Activated CD4-positive, alpha-beta memory T cell treated with anti-CD3 and anti-CD28 coated beads for 36 hours (primary cell): ENCODE results near the gene DOCK8. TPM values are rescaled to one million over a fixed set of nuclear protein-coding genes. Genes with fewer than 3 reads are reported as not detected.

ENCODE experiments used
- CTCF ChIA-PET: fragments of 350-600 bp; sonication (Branson Sonifier 250); formaldehyde crosslinking; loops from one replicate; lab custom pipeline; 2021; ENCODE audit warnings: antibody characterized with exemption, inconsistent platforms; lab: Charles Lee
- POLR2A ChIA-PET: fragments of 350-600 bp; sonication (Branson Sonifier 250); formaldehyde crosslinking; loops from one replicate; lab custom pipeline; 2021; ENCODE audit warnings: antibody characterized with exemption; lab: Charles Lee
- DNase-seq: peaks from one replicate; pipeline ENCODE4 v3.0.0-alpha.2; 2020
- H3K27ac Mint-ChIP-seq: one replicate; pipeline ENCODE4 v1.8.0; 2021; ENCODE audit warnings: mixed read lengths
- H3K27me3 Mint-ChIP-seq: one replicate; pipeline ENCODE4 v1.8.0; 2021; ENCODE audit warnings: mixed read lengths
- H3K36me3 Mint-ChIP-seq: one replicate; pipeline ENCODE4 v1.8.0; 2021; ENCODE audit warnings: mixed read lengths
- H3K4me1 Mint-ChIP-seq: one replicate; pipeline ENCODE4 v1.8.0; 2021; ENCODE audit warnings: low read depth, mixed read lengths
- H3K4me3 Mint-ChIP-seq: one replicate; pipeline ENCODE4 v1.8.0; 2021; ENCODE audit warnings: mild to moderate bottlenecking, mixed read lengths
- H3K9me3 Mint-ChIP-seq: one replicate; pipeline ENCODE4 v1.8.0; 2021; ENCODE audit warnings: mixed read lengths
- intact Hi-C: fragments of 100-400 bp; cut with micrococcal nuclease; formaldehyde crosslinking; loops from one replicate; pipeline ENCODE4 v1.15.1; 2023
- total RNA-seq, 2 experiments: library from RNA; stranded (reverse); gene quantifications; one replicate each; pipeline ENCODE4 v1.2.3, GENCODE V29; 2021

DOCK8 gene
- total RNA-seq, 2 experiments from 2014 or later = 140 to 141 TPM

GRCh38 chr9:351916-352315 lies 137.3 kb downstream of the DOCK8 start:
- no peaks in the 10 kb centered on the region for H3K9me3 Mint-ChIP-seq
- peaks cover 33% of the 10 kb centered on the region for H3K36me3 Mint-ChIP-seq
- intact Hi-C loops = no loop called here
- ChIA-PET POLR2A (interaction anchor here (1.5 kb wide), 1 partner anchor 15 kb away, joined by 4 read pairs; no protein-coding TSS in a partner anchor), CTCF (no interaction called here)
- no peak for DNase-seq
- H3K27ac Mint-ChIP-seq = no peak overlapping the region
- no peak overlapping the region for H3K4me3 Mint-ChIP-seq
- H3K4me1 Mint-ChIP-seq = peaks cover 37% of the 10 kb centered on the region
- H3K27me3 Mint-ChIP-seq = no peaks in the 10 kb centered on the region

DNA sequence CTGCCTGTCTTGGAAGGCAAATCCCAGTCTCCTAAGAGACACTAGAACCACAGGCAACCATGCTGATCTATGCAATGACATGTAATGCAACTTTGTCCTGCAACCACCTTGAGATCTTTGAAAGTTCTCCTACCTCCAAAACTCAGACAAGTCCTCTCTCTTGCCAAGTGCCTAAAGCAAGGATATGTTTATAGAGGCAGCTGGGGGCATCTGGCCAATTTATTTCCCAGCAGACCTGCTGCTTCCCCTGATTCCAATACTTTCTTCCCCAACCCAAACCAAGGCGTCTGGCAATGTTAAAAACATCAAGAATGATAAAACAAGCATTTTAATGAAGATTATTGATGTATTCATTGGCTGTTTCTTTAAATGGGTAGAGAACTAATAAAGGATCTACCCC lies 138.4 kb downstream of the DOCK8 start:
- H3K9me3 Mint-ChIP-seq = no peaks in the 10 kb centered on the region
- H3K4me1 Mint-ChIP-seq = peaks cover 30% of the 10 kb centered on the region
- H3K36me3 Mint-ChIP-seq = peaks cover 26% of the 10 kb centered on the region
- H3K27ac Mint-ChIP-seq = no peak overlapping the region
- intact Hi-C loops = no loop called here
- CTCF ChIA-PET = no interaction called here
- POLR2A ChIA-PET = no interaction called here
- DNase-seq = no peak
- H3K4me3 Mint-ChIP-seq = no peak overlapping the region
- no peaks in the 10 kb centered on the region for H3K27me3 Mint-ChIP-seq

DNA sequence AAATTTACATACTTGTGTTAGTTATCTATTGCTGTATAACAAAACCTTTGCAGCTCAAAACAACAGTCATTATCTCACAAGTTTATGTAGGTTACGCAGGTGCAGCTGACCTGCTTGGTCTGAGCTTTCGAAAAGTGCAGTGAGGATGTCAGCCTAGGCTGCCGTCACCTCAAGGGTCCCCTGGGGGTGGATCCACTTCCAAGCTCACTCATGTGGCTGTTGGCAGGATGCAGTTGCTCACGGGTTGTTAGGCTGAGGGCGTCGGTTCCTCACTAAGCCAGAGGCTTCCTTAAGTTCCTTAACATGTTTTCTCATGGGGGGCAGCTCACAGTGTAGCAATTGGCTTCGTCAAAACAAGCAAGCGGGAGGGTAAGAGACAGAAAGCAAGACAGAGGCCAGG lies 139.8 kb downstream of the DOCK8 start:
- Mint-ChIP-seq H3K36me3 (peaks cover 22% of the 10 kb centered on the region), H3K27me3 (no peaks in the 10 kb centered on the region), H3K27ac (no peak overlapping the region), H3K4me3 (no peak overlapping the region), H3K9me3 (no peaks in the 10 kb centered on the region), H3K4me1 (peaks cover 20% of the 10 kb centered on the region)
- ChIA-PET CTCF (interaction anchor here (0.8 kb wide), 1 partner anchor 34 kb away, joined by 3 read pairs; no protein-coding TSS in a partner anchor), POLR2A (no interaction called here)
- intact Hi-C loops = no loop called here
- no peak for DNase-seq

DNA sequence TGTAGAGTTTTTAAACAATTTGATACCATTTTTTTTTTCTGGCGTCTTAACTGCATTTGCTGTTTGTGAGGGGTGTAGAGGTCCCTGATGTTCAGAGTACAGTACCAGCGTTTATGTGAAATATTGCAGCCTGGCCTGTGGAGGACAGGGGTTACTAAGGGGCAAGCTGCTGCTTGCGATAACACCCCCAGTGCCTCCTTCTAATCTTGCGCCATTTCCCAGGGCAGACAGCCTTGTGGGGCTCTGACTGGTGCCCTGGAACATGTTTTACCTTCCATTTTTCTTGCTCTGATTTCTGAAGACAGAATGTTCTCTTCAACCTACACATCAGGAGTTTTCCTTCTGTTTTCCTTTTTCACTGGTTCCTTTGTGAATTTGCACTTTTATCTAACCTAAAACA lies 142.9 kb downstream of the DOCK8 start:
- no peak overlapping the region for H3K4me3 Mint-ChIP-seq
- peaks cover 6% of the 10 kb centered on the region for H3K4me1 Mint-ChIP-seq
- CTCF ChIA-PET = interaction anchor here (0.6 kb wide), 1 partner anchor 132 kb away, joined by 3 read pairs; no protein-coding TSS in a partner anchor
- intact Hi-C loops = no loop called here
- H3K36me3 Mint-ChIP-seq = peaks cover 16% of the 10 kb centered on the region
- H3K27me3 Mint-ChIP-seq = no peaks in the 10 kb centered on the region
- no peak overlapping the region for H3K27ac Mint-ChIP-seq
- POLR2A ChIA-PET = no interaction called here
- no peaks in the 10 kb centered on the region for H3K9me3 Mint-ChIP-seq
- DNase-seq = no peak

- Mint-ChIP-seq H3K36me3 (peaks cover 14% of the 10 kb centered on the region), H3K27me3 (no peaks in the 10 kb centered on the region), H3K4me1 (no peaks in the 10 kb centered on the region), H3K27ac (no peak overlapping the region), H3K9me3 (no peaks in the 10 kb centered on the region), H3K4me3 (no peak overlapping the region)
- no peak for DNase-seq
- intact Hi-C loops = no loop called here
- POLR2A ChIA-PET = no interaction called here
- CTCF ChIA-PET = no interaction called here
Observed at GRCh38 chr9:362561-363273, 148.1 kb downstream of the DOCK8 start.

DNA sequence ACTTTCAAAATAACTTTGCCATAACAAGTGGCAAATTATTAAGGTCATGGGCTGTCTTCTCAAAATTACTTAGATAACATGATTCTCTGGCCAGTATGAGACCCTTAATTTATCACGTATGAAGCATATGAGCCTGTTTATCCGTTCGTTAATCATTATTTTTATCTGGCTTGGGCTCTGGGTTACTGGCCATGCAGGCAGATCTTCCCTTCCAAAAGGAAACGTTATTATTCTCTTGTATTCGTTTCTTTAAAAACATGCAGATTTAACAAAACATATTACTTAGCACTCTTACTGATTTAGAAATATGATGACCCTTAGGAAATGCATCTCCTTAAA lies 148.6 kb downstream of the DOCK8 start:
- H3K36me3 Mint-ChIP-seq = peaks cover 19% of the 10 kb centered on the region

GRCh38 chr9:365436-365835 lies 150.8 kb downstream of the DOCK8 start:
- intact Hi-C loops = no loop called here
- Mint-ChIP-seq H3K27me3 (no peaks in the 10 kb centered on the region), H3K9me3 (no peaks in the 10 kb centered on the region), H3K4me3 (no peak overlapping the region), H3K4me1 (no peaks in the 10 kb centered on the region), H3K27ac (no peak overlapping the region), H3K36me3 (peaks cover 32% of the 10 kb centered on the region)
- no peak for DNase-seq
- CTCF ChIA-PET = interaction anchor here (1.1 kb wide), 1 partner anchor 17 kb away, joined by 3 read pairs; no protein-coding TSS in a partner anchor
- POLR2A ChIA-PET = no interaction called here

More for the DNA sequence above, 148.6 kb downstream of the DOCK8 start:
- Mint-ChIP-seq H3K9me3 (no peaks in the 10 kb centered on the region), H3K27me3 (no peaks in the 10 kb centered on the region), H3K4me1 (no peaks in the 10 kb centered on the region), H3K27ac (no peak overlapping the region), H3K4me3 (no peak overlapping the region)
- intact Hi-C loops = no loop called here
- CTCF ChIA-PET = no interaction called here
- DNase-seq = no peak
- POLR2A ChIA-PET = no interaction called here

- CTCF ChIA-PET = interaction anchor here (0.7 to 1.1 kb wide), 2 partner anchors 18 to 52 kb away, joined by 3 read pairs; no protein-coding TSS in a partner anchor
- Mint-ChIP-seq H3K36me3 (peaks cover 34% of the 10 kb centered on the region), H3K9me3 (no peaks in the 10 kb centered on the region), H3K4me3 (no peak overlapping the region), H3K4me1 (no peaks in the 10 kb centered on the region), H3K27me3 (no peaks in the 10 kb centered on the region), H3K27ac (no peak overlapping the region)
- POLR2A ChIA-PET = no interaction called here
- intact Hi-C loops = no loop called here
- DNase-seq = no peak
Observed at GRCh38 chr9:366620-367019, 152.0 kb downstream of the DOCK8 start.

DNA sequence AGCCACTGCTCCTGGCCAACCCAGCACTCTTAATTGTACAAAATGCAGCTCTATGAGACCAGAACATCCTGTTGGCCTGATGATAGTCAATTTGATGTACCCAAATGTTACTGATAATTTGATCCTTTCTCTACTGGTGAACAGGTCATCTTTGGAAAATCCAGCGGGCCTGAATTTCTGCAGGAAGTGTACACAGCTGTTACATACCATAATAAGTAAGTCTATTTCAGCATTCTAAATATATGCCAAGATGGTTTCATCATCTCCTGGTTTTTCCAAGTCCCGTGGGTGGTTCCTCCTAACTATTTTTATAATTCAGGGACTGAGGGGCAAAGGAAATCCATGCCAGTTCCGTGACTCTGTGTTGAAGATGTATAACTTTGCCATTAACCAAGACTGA lies 155.4 kb downstream of the DOCK8 start:
- Mint-ChIP-seq H3K9me3 (no peaks in the 10 kb centered on the region), H3K27ac (no peak overlapping the region), H3K36me3 (peaks cover 51% of the 10 kb centered on the region), H3K27me3 (no peaks in the 10 kb centered on the region), H3K4me3 (no peak overlapping the region), H3K4me1 (no peaks in the 10 kb centered on the region)
- intact Hi-C loops = no loop called here
- POLR2A ChIA-PET = no interaction called here
- DNase-seq = no peak
- CTCF ChIA-PET = no interaction called here

DNA sequence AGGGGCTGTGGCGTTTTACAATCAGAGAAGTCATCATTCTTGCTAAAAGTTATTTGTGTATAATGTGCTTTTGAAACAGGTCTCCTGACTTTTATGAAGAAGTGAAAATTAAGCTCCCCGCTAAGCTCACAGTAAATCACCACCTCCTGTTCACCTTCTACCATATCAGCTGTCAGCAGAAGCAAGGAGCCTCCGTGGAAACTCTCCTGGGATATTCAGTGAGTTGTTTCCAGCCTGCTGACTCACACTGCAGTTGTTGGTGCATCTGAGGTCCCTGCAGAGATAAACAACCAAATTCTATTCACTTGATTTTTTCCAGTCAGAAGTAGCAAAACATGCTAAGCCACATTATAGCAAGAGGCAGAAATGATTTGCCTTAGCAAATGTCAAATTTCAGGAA lies 156.7 kb downstream of the DOCK8 start:
- ChIA-PET CTCF (no interaction called here), POLR2A (no interaction called here)
- H3K4me1 Mint-ChIP-seq = no peaks in the 10 kb centered on the region
- H3K27ac Mint-ChIP-seq = no peak overlapping the region
- H3K36me3 Mint-ChIP-seq = peaks cover 59% of the 10 kb centered on the region
- H3K9me3 Mint-ChIP-seq = no peaks in the 10 kb centered on the region
- intact Hi-C loops = no loop called here
- no peak overlapping the region for H3K4me3 Mint-ChIP-seq
- H3K27me3 Mint-ChIP-seq = no peaks in the 10 kb centered on the region
- DNase-seq = no peak

DNA sequence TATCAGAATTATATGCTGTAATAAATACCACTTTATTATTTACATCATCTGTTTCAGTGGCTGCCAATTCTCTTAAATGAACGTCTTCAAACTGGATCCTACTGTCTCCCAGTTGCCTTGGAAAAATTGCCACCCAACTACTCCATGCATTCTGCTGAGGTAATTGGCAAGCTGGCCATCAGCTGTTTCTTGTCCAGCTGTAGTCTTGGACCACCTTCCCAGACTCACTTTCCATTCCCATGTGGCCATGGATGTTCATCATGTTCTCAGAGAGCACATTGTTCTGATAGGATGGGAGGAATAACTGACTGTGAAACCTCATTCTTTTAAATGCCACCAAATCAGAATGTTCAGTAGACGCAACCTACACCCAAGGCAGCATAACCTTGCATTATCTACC lies 157.5 kb downstream of the DOCK8 start:
- H3K4me1 Mint-ChIP-seq = no peaks in the 10 kb centered on the region
- H3K36me3 Mint-ChIP-seq = peaks cover 65% of the 10 kb centered on the region
- DNase-seq = no peak
- H3K27me3 Mint-ChIP-seq = no peaks in the 10 kb centered on the region
- H3K9me3 Mint-ChIP-seq = no peaks in the 10 kb centered on the region
- H3K4me3 Mint-ChIP-seq = no peak overlapping the region
- no peak overlapping the region for H3K27ac Mint-ChIP-seq
- ChIA-PET CTCF (no interaction called here), POLR2A (interaction anchor here (0.5 kb wide), 1 partner anchor 36 kb away, joined by 3 read pairs; no protein-coding TSS in a partner anchor)
- intact Hi-C loops = no loop called here

DNA sequence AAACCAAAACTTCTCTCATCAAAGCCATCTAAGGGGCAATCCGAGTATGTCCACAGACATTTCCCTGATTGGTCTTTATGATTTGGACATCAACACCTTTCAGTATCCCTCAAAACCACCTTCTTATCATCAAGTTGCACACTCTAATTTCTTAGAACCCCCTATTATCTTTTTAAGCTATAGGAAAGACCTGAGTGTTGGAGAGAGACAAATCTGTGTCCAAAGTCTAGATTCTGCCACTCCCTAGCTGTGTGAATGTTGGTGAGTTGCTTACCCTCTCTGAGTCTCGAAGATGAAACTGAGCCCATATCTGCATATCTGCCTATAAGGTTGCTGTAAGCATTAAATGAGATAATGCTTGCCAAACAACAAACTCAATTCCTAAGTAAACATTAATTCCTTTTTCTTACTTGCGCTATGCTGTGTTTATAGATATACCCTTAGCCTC lies 159.1 kb downstream of the DOCK8 start:
- peaks cover 4% of the 10 kb centered on the region for H3K4me1 Mint-ChIP-seq
- H3K27ac Mint-ChIP-seq = no peak overlapping the region
- ChIA-PET CTCF (no interaction called here), POLR2A (no interaction called here)
- intact Hi-C loops = no loop called here
- DNase-seq = no peak
- no peak overlapping the region for H3K4me3 Mint-ChIP-seq
- H3K9me3 Mint-ChIP-seq = no peaks in the 10 kb centered on the region
- peaks cover 65% of the 10 kb centered on the region for H3K36me3 Mint-ChIP-seq
- H3K27me3 Mint-ChIP-seq = no peaks in the 10 kb centered on the region

DNA sequence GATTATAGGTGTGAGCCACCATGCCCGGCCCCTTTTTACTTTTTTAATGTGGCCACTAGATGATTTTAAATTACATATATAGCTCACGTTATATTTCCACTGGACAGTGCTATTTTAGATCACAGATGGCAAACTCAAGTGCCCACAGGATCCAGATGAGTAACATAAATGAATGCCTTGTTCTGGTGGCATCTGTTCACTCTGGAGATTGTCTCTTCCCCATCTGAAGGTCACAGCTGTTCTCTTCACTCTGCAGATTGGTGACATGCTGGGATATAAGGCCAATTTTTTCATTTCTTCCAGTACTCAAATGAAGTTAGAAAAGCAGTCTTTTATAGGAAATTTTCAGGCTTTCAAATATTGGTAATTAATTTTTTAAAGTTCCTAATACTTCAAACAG lies 160.1 kb downstream of the DOCK8 start:
- H3K27ac Mint-ChIP-seq = no peak overlapping the region
- ChIA-PET CTCF (interaction anchor here (0.7 kb wide), 1 partner anchor 16 kb away, joined by 5 read pairs; no protein-coding TSS in a partner anchor), POLR2A (no interaction called here)
- peaks cover 64% of the 10 kb centered on the region for H3K36me3 Mint-ChIP-seq
- no peak overlapping the region for H3K4me3 Mint-ChIP-seq
- H3K4me1 Mint-ChIP-seq = peaks cover 4% of the 10 kb centered on the region
- intact Hi-C loops = no loop called here
- H3K9me3 Mint-ChIP-seq = no peaks in the 10 kb centered on the region
- DNase-seq = no peak
- H3K27me3 Mint-ChIP-seq = no peaks in the 10 kb centered on the region
